Measurements from ENCODE around the gene PEX7.

PEX7 gene

DNA sequence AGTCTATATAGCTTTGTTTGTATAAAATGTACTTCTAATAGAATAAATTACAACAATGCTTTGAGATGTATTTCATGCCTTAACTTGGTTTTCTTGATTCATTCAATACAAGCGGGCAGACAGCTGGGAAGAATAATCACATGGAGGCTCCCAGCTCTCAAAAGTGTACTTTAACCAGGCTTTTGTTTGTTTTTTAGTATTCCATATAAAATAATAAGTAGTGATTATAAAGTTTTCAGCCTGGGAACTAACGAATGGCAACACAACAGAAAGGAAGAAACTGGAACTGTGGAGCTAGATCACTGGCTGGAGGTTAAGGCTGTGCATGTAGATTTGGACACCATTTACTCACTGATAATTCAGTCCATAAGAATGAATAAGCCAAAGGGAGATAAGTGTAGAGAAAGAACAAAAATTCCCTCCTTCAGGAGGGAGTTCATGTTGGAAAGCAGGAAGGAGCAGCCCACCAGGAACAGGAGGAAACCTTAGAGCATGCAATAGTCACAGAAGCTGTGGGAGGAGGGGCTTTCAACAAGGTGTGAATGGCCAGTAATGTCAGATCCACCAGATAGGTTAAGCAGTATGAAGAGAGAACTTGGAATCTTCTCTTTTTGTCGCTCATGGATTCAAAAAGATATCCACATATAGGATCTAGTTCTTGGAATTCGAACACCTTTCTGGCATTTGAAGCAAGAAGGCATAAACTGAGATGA, 58.5 kb downstream of the PEX7 start:
- TF ChIP-seq, protein P1, sequence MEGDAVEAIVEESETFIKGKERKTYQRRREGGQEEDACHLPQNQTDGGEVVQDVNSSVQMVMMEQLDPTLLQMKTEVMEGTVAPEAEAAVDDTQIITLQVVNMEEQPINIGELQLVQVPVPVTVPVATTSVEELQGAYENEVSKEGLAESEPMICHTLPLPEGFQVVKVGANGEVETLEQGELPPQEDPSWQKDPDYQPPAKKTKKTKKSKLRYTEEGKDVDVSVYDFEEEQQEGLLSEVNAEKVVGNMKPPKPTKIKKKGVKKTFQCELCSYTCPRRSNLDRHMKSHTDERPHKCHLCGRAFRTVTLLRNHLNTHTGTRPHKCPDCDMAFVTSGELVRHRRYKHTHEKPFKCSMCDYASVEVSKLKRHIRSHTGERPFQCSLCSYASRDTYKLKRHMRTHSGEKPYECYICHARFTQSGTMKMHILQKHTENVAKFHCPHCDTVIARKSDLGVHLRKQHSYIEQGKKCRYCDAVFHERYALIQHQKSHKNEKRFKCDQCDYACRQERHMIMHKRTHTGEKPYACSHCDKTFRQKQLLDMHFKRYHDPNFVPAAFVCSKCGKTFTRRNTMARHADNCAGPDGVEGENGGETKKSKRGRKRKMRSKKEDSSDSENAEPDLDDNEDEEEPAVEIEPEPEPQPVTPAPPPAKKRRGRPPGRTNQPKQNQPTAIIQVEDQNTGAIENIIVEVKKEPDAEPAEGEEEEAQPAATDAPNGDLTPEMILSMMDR (IDR thresholded peaks at IDR 0.05; ENCODE audit: low read depth, low read length): no peak
- in situ Hi-C loops (cut with HindIII; ENCODE audit: low sequenced_read_pairs): no loop called here
- H3K4me3 ChIP-seq (ENCODE audit: low read depth, low read length): no peak overlapping the region
- DNase-seq (ENCODE audit: low read depth, low spot score): no peak

DNA sequence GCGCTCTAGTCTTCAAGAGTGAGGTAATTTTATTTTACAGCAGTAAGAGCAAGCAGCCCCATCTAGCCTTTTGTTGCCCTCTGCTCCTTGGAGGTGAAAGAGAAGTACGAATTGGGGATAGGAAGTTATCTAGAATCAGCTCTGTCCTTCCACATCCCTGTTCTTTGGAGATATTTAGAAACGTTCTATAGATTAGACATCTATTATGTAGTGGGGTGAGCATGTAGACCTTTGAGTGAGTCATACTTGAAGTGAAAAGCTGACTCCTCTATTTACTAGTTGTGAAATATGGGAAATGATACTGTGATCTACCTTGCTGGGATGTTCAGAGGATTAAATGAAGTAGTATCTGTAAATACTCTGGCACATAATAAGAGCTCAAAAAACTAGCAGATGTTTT, 63.7 kb downstream of the PEX7 start:
- in situ Hi-C loops (cut with HindIII; ENCODE audit: low sequenced_read_pairs): no loop called here
- no peak overlapping the region for H3K4me3 ChIP-seq (ENCODE audit: low read depth, low read length)
- TF ChIP-seq, protein P1 (IDR thresholded peaks at IDR 0.05; ENCODE audit: low read depth, low read length): no peak
- no peak for DNase-seq (ENCODE audit: low read depth, low spot score)

DNA sequence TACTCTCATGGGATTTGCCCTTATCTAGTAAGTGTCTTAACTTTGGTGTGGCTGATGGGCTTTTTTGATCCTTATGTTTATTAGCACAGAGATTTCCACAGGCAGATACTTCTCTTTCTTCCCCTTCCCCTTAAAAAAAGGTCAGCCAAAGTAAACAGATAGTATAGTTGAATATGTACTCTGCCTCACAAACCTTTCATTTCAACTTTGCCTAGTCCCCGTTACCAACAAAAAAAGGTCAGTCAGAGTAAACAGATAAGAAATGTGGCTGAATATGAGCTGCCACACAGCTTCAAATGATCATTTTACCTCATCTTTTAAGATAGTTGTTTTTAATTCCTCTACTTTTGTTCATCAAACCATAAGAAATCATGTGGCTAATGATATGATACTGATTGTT, 65.6 kb downstream of the PEX7 start:
- no peak overlapping the region for H3K4me3 ChIP-seq (ENCODE audit: low read depth, low read length)
- in situ Hi-C loops (cut with HindIII; ENCODE audit: low sequenced_read_pairs): no loop called here
- TF ChIP-seq, protein P1 (IDR thresholded peaks at IDR 0.05; ENCODE audit: low read depth, low read length): no peak
- no peak for DNase-seq (ENCODE audit: low read depth, low spot score)

DNA sequence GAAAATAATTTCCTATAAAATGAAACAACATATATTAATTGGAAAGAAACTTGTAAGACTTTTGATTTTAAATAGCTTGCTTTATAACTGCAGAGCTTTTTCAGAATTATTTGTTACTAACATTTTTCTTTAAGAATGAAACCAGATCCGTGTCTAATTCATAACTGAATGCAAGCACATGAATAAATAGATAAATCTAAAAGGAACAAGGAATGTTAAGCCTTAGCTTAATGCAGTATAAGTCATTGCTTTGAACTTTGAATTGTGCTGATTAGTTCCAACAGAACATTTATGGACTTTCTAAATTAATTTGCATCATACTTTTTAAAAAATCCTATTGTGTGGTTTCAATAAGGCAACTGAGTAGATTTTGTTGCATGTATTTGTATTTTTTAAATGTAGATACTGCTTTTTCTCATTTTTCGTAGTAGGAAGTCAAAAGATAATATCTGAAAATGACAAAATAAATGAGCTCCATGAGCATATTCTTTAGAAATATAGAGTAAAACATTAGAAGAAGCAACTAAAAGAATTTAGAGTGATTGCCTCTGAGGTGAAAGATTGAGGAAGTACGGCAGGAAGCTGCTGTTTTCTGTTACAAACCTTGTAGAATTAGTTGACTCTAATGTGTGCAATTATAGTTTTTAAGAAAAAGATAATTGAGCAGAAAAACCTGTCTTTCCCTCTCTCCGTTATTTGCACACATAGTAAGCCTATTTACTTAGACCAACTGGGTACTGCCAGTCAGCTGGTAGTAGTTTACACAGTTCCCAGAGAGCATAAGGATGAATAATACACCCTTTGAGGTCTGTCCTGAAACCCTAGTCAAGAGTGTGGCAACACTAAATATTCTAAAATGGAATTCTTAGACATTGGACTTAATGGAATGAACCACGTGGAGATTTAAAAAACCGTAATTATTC, 67.1 kb downstream of the PEX7 start:
- in situ Hi-C loops (cut with HindIII; ENCODE audit: low sequenced_read_pairs): no loop called here
- DNase-seq (ENCODE audit: low read depth, low spot score): no peak
- H3K4me3 ChIP-seq (ENCODE audit: low read depth, low read length): no peak overlapping the region
- TF ChIP-seq, protein P1 (IDR thresholded peaks at IDR 0.05; ENCODE audit: low read depth, low read length): no peak

DNA sequence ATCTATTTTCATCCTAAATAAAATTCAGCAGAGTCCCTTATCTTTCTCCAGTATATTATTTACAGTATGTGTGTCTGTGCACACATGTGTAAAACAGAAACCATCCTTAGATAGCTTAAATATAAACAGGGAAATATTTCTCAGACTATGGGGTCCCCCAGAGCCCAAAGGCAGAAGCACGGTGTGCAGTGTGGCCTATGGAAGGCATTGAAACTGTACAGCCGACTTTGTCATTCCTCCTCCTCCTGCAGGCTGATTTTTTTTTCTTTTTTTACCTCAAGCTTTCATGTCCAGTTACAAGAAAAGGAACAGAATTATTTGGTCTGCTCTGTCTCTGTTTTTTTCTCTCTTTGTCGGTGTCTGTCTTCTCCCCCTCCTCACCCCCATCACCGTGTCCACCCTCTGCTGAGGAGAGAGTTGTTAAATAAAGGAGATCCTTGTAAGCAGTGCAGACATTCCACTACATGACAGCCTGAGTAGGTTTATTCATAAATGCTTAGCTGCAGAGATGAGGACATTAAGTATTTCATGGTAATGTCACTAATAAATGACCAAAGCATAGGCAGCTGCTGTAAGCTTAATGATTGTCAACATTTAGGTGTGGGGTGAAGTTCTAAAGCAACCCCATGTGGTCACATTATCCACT, 67.9 kb downstream of the PEX7 start:
- TF ChIP-seq, protein P1 (IDR thresholded peaks at IDR 0.05; ENCODE audit: low read depth, low read length): no peak
- DNase-seq (ENCODE audit: low read depth, low spot score): no peak
- H3K4me3 ChIP-seq (ENCODE audit: low read depth, low read length): no peak overlapping the region
- in situ Hi-C loops (cut with HindIII; ENCODE audit: low sequenced_read_pairs): no loop called here

DNA sequence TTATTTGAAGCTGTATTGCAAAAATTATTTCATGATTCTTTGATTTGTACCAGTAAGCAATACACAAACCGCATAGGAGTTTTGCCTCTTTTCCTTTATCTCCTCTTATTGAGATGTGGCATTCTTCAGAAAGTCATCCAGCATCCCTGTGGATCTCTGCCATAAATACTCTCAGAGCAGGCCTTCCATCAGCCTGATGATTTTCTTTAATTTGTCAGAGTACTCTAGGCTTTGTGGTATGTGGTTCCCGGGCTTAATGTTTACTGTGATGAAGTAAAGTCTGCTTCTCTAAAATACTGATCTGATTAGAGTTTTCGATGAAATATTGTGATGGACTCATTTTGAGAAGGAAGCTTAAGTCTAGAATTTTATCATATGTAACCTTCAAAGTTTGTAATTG, 68.6 kb downstream of the PEX7 start:
- no peak for DNase-seq (ENCODE audit: low read depth, low spot score)
- H3K4me3 ChIP-seq (ENCODE audit: low read depth, low read length): no peak overlapping the region
- in situ Hi-C loops (cut with HindIII; ENCODE audit: low sequenced_read_pairs): no loop called here
- TF ChIP-seq, protein P1 (IDR thresholded peaks at IDR 0.05; ENCODE audit: low read depth, low read length): no peak
